ENCODE results near the gene MBNL1.

GRCh38 chr3:152426393-152426792, 157.7 kb downstream of the MBNL1 start:
- no peak for TF ChIP-seq CTCF (IDR thresholded peaks at IDR 0.05)
- TF ChIP-seq POLR2A (IDR thresholded peaks at IDR 0.05): no peak

All from testis (tissue), 2 donors.